Measurements from ENCODE around the gene MEMO1.
"Not testable (repeated sequence)": the region's sequence is repeated elsewhere in the genome, so short reads cannot be mapped to it uniquely, and the experiment has no call there.

The MEMO1 gene

DNA sequence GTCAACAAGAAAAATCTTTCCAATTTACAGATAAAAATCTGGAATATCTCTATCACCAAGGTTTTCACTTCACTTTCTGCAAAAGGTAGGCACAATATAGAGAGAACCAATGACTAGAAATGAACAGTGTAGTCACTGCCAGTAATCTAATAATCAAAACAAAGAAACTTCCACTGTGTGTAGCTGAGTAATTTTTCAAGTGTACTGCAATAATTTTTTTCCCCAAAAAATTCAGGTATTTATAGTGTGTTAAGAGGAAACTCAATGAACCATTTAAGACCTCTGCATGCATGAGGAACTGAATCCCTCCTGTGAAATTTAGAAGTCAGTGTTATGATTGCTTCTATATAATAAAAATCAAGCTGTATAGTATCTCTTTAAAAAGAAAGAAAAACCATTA lies 121.8 kb downstream of the MEMO1 start:
- TF ChIP-seq POLR2AphosphoS5 (IDR thresholded peaks at IDR 0.05; ENCODE audit: low read depth, low read length) = no peak
- TF ChIP-seq POU2F2 (IDR thresholded peaks at IDR 0.05; ENCODE audit: low read depth, low read length) = no peak
- no peak for TF ChIP-seq PAX5 (IDR thresholded peaks at IDR 0.05; ENCODE audit: insufficient read depth, low read length, severe bottlenecking)
- TF ChIP-seq SPI1 (IDR thresholded peaks at IDR 0.05; ENCODE audit: low read depth, low read length) = 0 out of 2 replicates have a peak, but pooled peaks have one; percentile 11
- TF ChIP-seq TAF1 (IDR thresholded peaks at IDR 0.05; ENCODE audit: low read depth, low read length) = no peak
- TF ChIP-seq POLR2A (IDR thresholded peaks at IDR 0.05; ENCODE audit: low read depth, low read length) = no peak
- FAIRE-seq = no peak
- no peak for DNase-seq (ENCODE audit: insufficient read length, low spot score)

DNA sequence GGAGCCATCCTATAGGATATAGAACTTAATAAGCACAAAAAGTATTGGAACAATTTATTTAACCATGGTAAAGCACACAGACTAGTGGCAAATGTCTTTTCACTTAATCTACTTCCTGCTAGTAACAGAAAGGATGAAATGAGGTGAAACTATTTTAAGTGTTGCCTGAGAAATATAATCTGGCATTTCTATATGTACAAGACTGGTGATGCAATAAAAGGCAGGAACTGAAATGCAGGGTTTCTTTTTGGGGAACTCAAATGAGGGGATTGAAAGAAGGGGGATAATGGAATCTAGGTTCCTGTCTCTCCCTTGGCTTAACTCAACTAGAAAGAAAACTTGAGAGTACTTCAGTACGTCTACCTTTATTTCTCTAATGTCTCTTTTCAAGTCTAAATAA lies 122.3 kb downstream of the MEMO1 start:
- FAIRE-seq (no peak), DNase-seq (ENCODE audit: insufficient read length, low spot score) (no peak)
- no peak for TF ChIP-seq POU2F2 (IDR thresholded peaks at IDR 0.05; ENCODE audit: low read depth, low read length)
- TF ChIP-seq PAX5 (IDR thresholded peaks at IDR 0.05; ENCODE audit: insufficient read depth, low read length, severe bottlenecking) = no peak
- no peak for TF ChIP-seq SPI1 (IDR thresholded peaks at IDR 0.05; ENCODE audit: low read depth, low read length)
- TF ChIP-seq TAF1 (IDR thresholded peaks at IDR 0.05; ENCODE audit: low read depth, low read length) = no peak
- TF ChIP-seq POLR2A (IDR thresholded peaks at IDR 0.05; ENCODE audit: low read depth, low read length) = no peak
- no peak for TF ChIP-seq POLR2AphosphoS5 (IDR thresholded peaks at IDR 0.05; ENCODE audit: low read depth, low read length)

DNA sequence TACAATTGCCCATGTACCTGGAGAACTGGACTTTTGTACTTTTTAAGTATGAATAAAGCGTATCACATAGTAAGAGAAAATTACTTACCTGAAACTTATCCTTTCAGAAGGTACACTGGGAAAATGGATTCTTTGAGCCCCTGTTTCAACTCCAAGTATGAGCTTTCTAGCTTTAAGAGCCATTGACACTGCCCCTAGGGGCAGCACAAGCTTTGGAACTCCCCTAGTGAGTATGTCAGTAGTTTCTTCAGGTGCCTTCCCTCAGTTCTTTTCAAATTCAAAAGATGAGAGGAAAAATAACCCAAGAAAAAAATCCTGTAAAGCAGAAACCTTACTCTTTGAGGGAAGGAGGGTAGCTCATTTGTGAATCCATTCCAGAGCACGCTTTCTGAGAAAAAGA lies 124.1 kb downstream of the MEMO1 start:
- TF ChIP-seq POLR2AphosphoS5 (IDR thresholded peaks at IDR 0.05; ENCODE audit: low read depth, low read length) (no peak), PAX5 (IDR thresholded peaks at IDR 0.05; ENCODE audit: insufficient read depth, low read length, severe bottlenecking) (no peak), POLR2A (IDR thresholded peaks at IDR 0.05; ENCODE audit: low read depth, low read length) (no peak), SPI1 (IDR thresholded peaks at IDR 0.05; ENCODE audit: low read depth, low read length) (no peak), TAF1 (IDR thresholded peaks at IDR 0.05; ENCODE audit: low read depth, low read length) (no peak), POU2F2 (IDR thresholded peaks at IDR 0.05; ENCODE audit: low read depth, low read length) (no peak)
- no peak for FAIRE-seq
- DNase-seq (ENCODE audit: insufficient read length, low spot score) = no peak

- FAIRE-seq (no peak), DNase-seq (ENCODE audit: insufficient read length, low spot score) (no peak)
- no peak for TF ChIP-seq POLR2AphosphoS5 (IDR thresholded peaks at IDR 0.05; ENCODE audit: low read depth, low read length)
- no peak for TF ChIP-seq PAX5 (IDR thresholded peaks at IDR 0.05; ENCODE audit: insufficient read depth, low read length, severe bottlenecking)
- TF ChIP-seq POU2F2 (IDR thresholded peaks at IDR 0.05; ENCODE audit: low read depth, low read length) = no peak
- no peak for TF ChIP-seq SPI1 (IDR thresholded peaks at IDR 0.05; ENCODE audit: low read depth, low read length)
- no peak for TF ChIP-seq TAF1 (IDR thresholded peaks at IDR 0.05; ENCODE audit: low read depth, low read length)
Observed at GRCh38 chr2:31877008-31877407, 133.8 kb downstream of the MEMO1 start.

GRCh38 chr2:31874071-31874470 lies 136.7 kb downstream of the MEMO1 start:
- FAIRE-seq (no peak), DNase-seq (ENCODE audit: insufficient read length, low spot score) (no peak)
- no peak for TF ChIP-seq PAX5 (IDR thresholded peaks at IDR 0.05; ENCODE audit: insufficient read depth, low read length, severe bottlenecking)
- TF ChIP-seq TAF1 (IDR thresholded peaks at IDR 0.05; ENCODE audit: low read depth, low read length) = no peak
- no peak for TF ChIP-seq POLR2A (IDR thresholded peaks at IDR 0.05; ENCODE audit: low read depth, low read length)
- TF ChIP-seq POU2F2 (IDR thresholded peaks at IDR 0.05; ENCODE audit: low read depth, low read length) = no peak
- no peak for TF ChIP-seq POLR2AphosphoS5 (IDR thresholded peaks at IDR 0.05; ENCODE audit: low read depth, low read length)
- no peak for TF ChIP-seq SPI1 (IDR thresholded peaks at IDR 0.05; ENCODE audit: low read depth, low read length)

GRCh38 chr2:31865215-31865614 lies 145.6 kb downstream of the MEMO1 start:
- DNase-seq (ENCODE audit: insufficient read length, low spot score) = no peak
- no peak for FAIRE-seq
- TF ChIP-seq TAF1 (IDR thresholded peaks at IDR 0.05; ENCODE audit: low read depth, low read length) (no peak), SPI1 (IDR thresholded peaks at IDR 0.05; ENCODE audit: low read depth, low read length) (no peak), POU2F2 (IDR thresholded peaks at IDR 0.05; ENCODE audit: low read depth, low read length) (no peak), POLR2AphosphoS5 (IDR thresholded peaks at IDR 0.05; ENCODE audit: low read depth, low read length) (no peak)

DNA sequence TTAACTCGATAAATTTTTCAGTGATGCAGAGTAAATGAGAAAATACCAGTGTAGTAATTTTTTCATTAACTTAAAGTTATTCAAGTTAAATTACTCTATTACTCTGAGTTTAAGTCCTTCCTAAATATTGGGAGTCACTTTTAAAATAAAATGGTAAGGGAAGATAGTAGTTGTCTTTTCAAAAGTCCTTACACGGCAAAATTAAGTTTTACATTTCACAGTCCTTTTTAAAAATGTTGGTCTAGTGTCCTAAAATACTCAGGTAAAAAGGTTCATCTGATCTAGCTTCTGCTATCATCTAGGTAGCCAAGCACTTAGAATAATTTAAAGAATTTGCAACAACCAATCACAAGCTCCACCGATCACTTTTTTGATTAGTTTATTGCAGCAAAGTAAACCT lies 146.9 kb downstream of the MEMO1 start:
- DNase-seq (ENCODE audit: insufficient read length, low spot score) (no peak), FAIRE-seq (no peak)
- TF ChIP-seq POU2F2 (IDR thresholded peaks at IDR 0.05; ENCODE audit: low read depth, low read length) = no peak
- no peak for TF ChIP-seq SPI1 (IDR thresholded peaks at IDR 0.05; ENCODE audit: low read depth, low read length)
- no peak for TF ChIP-seq TAF1 (IDR thresholded peaks at IDR 0.05; ENCODE audit: low read depth, low read length)
- TF ChIP-seq POLR2AphosphoS5 (IDR thresholded peaks at IDR 0.05; ENCODE audit: low read depth, low read length) = no peak
- no peak for TF ChIP-seq PAX5 (IDR thresholded peaks at IDR 0.05; ENCODE audit: insufficient read depth, low read length, severe bottlenecking)
- TF ChIP-seq POLR2A (IDR thresholded peaks at IDR 0.05; ENCODE audit: low read depth, low read length) = no peak

DNA sequence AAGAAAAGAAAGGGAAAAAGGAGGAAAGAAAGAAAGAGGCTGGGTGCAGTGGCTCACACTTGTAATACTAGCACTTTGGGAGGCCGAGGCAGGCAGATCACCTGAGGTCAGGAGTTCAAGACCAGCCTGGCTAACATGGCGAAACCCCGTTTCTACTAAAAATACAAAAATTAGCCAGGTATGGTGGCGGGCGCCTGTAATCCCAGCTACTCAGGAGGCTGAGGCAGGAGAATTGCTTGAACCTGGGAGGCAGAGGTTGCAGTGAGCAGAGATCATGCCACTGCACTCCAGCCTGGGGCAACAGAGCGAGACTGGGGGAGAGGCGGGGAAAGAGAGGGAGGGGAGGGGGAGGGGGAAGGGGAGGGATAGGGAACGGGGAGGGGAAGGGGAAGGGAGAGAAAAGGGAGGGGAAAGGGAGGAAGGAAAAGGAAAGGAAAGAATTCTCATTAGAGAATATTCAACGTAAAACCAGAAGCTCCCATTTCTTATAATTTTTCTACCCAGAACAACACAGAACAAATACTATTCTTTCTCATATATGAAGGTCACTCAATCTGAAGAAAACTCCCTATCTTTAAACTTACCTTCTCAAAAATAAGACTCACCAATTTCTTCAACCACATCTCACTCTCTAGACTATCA lies 147.7 kb downstream of the MEMO1 start:
- DNase-seq (ENCODE audit: insufficient read length, low spot score); FAIRE-seq: not testable (repeated sequence)

GRCh38 chr2:31859959-31860358 lies 150.8 kb downstream of the MEMO1 start:
- no peak for TF ChIP-seq POU2F2 (IDR thresholded peaks at IDR 0.05; ENCODE audit: low read depth, low read length)
- DNase-seq (ENCODE audit: insufficient read length, low spot score) (no peak), FAIRE-seq (no peak)

- TF ChIP-seq SPI1 (IDR thresholded peaks at IDR 0.05; ENCODE audit: low read depth, low read length) (no peak), POLR2AphosphoS5 (IDR thresholded peaks at IDR 0.05; ENCODE audit: low read depth, low read length) (no peak), PAX5 (IDR thresholded peaks at IDR 0.05; ENCODE audit: insufficient read depth, low read length, severe bottlenecking) (no peak), POLR2A (IDR thresholded peaks at IDR 0.05; ENCODE audit: low read depth, low read length) (no peak), TAF1 (IDR thresholded peaks at IDR 0.05; ENCODE audit: low read depth, low read length) (no peak), POU2F2 (IDR thresholded peaks at IDR 0.05; ENCODE audit: low read depth, low read length) (no peak)
- FAIRE-seq (no peak), DNase-seq (ENCODE audit: insufficient read length, low spot score) (no peak)
Observed at GRCh38 chr2:31853521-31853920, 157.3 kb downstream of the MEMO1 start.

DNA sequence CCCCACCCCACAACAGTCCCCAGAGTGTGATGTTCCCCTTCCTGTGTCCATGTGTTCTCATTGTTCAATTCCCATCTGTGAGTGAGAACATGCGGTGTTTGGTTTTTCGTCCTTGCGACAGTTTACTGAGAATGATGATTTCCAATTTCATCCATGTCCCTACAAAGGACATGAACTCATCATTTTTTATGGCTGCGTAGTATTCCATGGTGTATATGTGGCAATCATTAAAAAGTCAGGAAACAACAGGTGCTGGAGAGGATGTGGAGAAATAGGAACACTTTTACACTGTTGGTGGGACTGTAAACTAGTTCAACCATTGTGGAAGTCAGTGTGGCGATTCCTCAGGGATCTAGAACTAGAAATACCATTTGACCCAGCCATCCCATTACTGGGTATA lies 168.7 kb downstream of the MEMO1 start:
- not testable (repeated sequence) for FAIRE-seq; DNase-seq (ENCODE audit: insufficient read length, low spot score)
